SJCRH30 (cell line): ENCODE results near the gene CSHL1. TPM values are rescaled to one million over a fixed set of nuclear protein-coding genes. Genes with fewer than 3 reads are reported as not detected.
"Not testable (repeated sequence)": the region's sequence is repeated elsewhere in the genome, so short reads cannot be mapped to it uniquely, and the experiment has no call there.

Experiments used
- DNase-seq, 2 experiments: peaks; one replicate each; pipeline ENCODE4 v3.0.0-alpha.2; 2015 to 2020
- H3K27ac ChIP-seq: fragments of 250-450 bp; sonication (Bioruptor Pico); 2 replicates; pipeline ENCODE4 v1.5.1; 2020; ENCODE audit warnings: mild to moderate bottlenecking, moderate library complexity
- H3K27me3 ChIP-seq: fragments of 250-450 bp; sonication (Bioruptor Pico); 2 replicates; pipeline ENCODE4 v1.5.1; 2020; ENCODE audit warnings: mild to moderate bottlenecking, moderate library complexity
- H3K36me3 ChIP-seq: fragments of 250-450 bp; sonication (Bioruptor Pico); 2 replicates; pipeline ENCODE4 v1.5.1; 2020; ENCODE audit warnings: mild to moderate bottlenecking, moderate library complexity
- H3K4me1 ChIP-seq: fragments of 250-450 bp; sonication (Bioruptor Pico); 2 replicates; pipeline ENCODE4 v1.5.1; 2020; ENCODE audit warnings: mild to moderate bottlenecking, moderate library complexity
- H3K4me3 ChIP-seq: fragments of 250-450 bp; sonication (Bioruptor Pico); 2 replicates; pipeline ENCODE4 v1.5.1; 2020; ENCODE audit warnings: mild to moderate bottlenecking, moderate library complexity
- H3K9me3 ChIP-seq: fragments of 250-450 bp; sonication (Bioruptor Pico); replicated peaks from 2 replicates; pipeline ENCODE4 v1.5.1; 2020; ENCODE audit warnings: mild to moderate bottlenecking, moderate library complexity
- total RNA-seq: library from RNA; depleted of rRNA; stranded (reverse); fragments of >200 nt; shearing (Covaris generic); gene quantifications from 2 replicates; pipeline ENCODE4 v1.2.3, GENCODE V29; 2014

Gene CSHL1
- total RNA-seq, 1 experiment from 2014 or later, result not detected

DNA sequence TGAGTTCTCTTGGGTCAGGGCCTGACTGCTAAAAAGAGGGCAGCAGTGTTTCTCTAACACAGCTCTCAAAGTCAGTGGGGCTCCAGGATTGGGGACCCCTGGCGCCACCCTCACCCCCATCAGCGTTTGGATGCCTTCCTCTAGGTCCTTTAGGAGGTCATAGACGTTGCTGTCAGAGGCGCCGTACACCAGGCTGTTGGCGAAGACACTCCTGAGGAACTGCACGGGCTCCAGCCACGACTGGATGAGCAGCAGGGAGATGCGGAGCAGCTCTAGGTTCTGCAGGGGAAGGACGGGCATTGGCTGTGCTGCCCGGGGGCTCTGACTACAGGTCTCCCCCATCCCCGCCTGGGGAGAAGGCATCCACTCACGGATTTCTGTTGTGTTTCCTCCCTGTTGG, 6.6 kb upstream of the CSHL1 start:
- no peaks in the 10 kb centered on the region for H3K36me3 ChIP-seq
- H3K4me3 ChIP-seq, result no peak overlapping the region
- no peak overlapping the region for H3K27ac ChIP-seq
- no peaks in the 10 kb centered on the region for H3K4me1 ChIP-seq
- H3K9me3 ChIP-seq, result no peaks in the 10 kb centered on the region
- no peaks in the 10 kb centered on the region for H3K27me3 ChIP-seq
- DNase-seq, result no peak

DNA sequence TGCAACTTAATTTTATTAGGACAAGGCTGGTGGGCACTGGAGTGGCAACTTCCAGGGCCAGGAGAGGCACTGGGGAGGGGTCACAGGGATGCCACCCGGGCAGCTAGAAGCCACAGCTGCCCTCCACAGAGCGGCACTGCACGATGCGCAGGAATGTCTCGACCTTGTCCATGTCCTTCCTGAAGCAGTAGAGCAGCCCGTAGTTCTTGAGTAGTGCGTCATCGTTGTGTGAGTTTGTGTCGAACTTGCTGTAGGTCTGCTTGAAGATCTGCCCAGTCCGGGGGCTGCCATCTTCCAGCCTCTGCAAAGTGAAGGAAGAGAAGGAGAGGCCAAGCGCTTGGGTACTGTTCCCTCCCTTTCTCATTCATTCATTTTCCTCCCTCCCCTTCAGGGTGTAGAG, 6.1 kb upstream of the CSHL1 start:
- not testable (repeated sequence) for H3K9me3 ChIP-seq, H3K4me3 ChIP-seq, DNase-seq, H3K27ac ChIP-seq, H3K27me3 ChIP-seq, H3K36me3 ChIP-seq, H3K4me1 ChIP-seq

DNA sequence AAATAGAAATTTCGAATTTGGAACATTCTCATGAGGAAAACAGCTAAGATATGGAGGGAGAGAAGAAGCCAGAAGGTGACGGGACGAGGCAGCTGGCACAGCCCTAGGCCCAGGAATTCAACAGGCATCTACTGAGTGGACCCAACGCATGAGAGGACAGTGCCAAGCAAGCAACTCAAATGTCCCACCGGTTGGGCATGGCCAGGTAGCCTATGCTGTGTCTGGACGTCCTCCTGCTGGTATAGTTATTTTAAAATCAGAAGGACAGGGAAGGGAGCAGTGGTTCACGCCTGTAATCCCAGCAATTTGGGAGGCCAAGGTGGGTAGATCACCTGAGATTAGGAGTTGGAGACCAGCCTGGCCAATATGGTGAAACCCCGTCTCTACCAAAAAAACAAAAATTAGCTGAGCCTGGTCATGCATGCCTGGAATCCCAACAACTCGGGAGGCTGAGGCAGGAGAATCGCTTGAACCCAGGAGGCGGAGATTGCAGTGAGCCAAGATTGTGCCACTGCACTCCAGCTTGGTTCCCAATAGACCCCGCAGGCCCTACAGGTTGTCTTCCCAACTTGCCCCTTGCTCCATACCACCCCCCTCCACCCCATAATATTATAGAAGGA, 5.6 kb upstream of the CSHL1 start:
- Histone ChIP-seq H3K27me3 (no peaks in the 10 kb centered on the region; the same call in 1 of the 2 replicates), H3K36me3 (no peaks in the 10 kb centered on the region), H3K4me1 (no peaks in the 10 kb centered on the region), H3K4me3 (no peak overlapping the region), H3K27ac (no peak overlapping the region), H3K9me3 (no peaks in the 10 kb centered on the region)
- no peak for DNase-seq

DNA sequence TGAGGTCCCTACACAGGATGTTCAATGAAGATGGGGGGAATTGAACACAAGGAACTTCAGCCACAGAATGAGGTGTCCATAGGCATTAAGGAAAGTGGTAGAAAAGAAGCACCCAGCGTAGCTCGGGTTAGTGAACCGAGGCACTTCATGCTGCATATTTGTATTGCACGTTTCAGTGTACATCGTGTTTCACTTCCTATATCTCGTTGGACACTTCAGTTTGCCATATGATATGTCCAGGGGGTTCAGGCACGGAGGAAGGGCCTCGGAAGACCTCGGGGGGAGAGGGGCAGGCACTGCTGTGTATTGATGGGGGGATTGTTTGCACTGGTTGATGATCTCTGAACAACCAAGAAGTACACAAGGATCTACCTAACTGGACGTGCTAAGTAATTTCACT, 4.7 kb upstream of the CSHL1 start:
- not testable (repeated sequence) for H3K27ac ChIP-seq, H3K9me3 ChIP-seq, H3K4me1 ChIP-seq, H3K4me3 ChIP-seq, H3K27me3 ChIP-seq, H3K36me3 ChIP-seq, DNase-seq

DNA sequence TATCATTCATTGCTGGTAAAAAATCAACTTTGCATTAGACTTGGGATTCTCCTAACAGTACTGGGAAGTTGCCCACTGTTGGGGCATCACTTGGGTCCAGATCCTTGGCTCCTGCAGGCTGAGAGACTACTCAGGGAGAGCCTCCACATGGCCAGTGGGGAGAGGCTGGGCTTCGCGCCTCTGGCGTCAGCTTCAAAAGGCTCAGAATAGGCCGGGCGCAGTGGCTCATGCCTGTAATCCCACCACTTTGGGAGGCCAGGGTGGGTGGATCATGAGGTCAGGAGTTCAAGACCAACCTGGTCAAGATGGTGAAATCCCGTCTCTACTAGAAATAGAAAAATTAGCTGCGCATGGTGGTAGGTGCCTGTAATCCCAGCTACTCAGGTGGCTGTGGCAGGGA, 3.4 kb upstream of the CSHL1 start:
- H3K4me3 ChIP-seq, result no peak overlapping the region
- H3K36me3 ChIP-seq, result no peaks in the 10 kb centered on the region
- no peaks in the 10 kb centered on the region for H3K9me3 ChIP-seq
- no peak overlapping the region for H3K27ac ChIP-seq
- no peaks in the 10 kb centered on the region; the same call in 1 of the 2 replicates for H3K27me3 ChIP-seq
- no peaks in the 10 kb centered on the region for H3K4me1 ChIP-seq
- no peak for DNase-seq

DNA sequence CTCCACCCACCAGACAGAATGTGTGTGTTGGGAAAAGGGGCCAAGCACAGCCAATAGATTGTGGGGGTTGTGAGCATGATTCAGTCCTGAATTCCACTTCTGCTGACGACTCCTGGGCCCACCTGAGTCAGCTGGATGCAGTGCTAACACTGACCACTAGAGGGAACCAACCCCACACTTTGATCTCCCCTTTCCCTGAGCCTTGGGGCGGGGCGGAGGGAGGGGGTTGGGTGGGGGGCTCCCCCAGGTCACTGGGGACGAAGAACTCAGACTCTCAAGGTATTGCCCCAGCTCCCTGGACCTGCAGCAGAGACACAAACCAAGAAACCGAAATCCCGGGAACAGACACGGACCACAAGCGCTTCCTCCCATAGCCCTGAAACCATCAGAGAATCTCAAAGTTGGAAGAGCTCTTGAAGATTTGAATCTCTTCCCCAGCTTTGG, 621 bp upstream of the CSHL1 start:
- no peaks in the 10 kb centered on the region for H3K9me3 ChIP-seq
- no peak overlapping the region for H3K27ac ChIP-seq
- H3K4me1 ChIP-seq, result 0 out of 2 replicates have a peak, but pooled peaks cover 2% of the 10 kb centered on the region
- no peaks in the 10 kb centered on the region; the same call in 1 of the 2 replicates for H3K27me3 ChIP-seq
- no peaks in the 10 kb centered on the region for H3K36me3 ChIP-seq
- peak; percentile 24 to 63 for DNase-seq
- no peak overlapping the region for H3K4me3 ChIP-seq

DNA sequence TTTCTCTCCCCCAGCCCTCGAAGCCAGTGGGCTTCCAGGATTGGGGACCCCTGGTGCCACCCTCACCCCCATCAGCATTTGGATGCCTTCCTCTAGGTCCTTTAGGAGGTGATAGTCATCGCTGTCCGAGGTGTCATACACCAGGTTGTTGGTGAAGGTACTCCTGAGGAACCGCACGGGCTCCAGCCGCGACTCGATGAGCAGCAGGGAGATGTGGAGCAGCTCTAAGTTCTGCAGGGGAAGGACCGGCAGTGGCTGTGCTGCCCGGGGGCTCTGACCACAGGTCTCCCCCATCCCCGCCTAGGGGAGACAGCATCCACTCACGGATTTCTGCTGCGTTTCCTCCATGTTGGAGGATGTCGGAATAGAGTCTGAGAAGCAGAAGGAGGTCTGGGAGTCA, 962 bp downstream of the CSHL1 start:
- Histone ChIP-seq H3K27me3 (no peaks in the 10 kb centered on the region; the same call in 1 of the 2 replicates), H3K9me3 (no peaks in the 10 kb centered on the region), H3K4me1 (0 out of 2 replicates have a peak, but pooled peaks cover 2% of the 10 kb centered on the region), H3K36me3 (no peaks in the 10 kb centered on the region), H3K27ac (no peak overlapping the region), H3K4me3 (no peak overlapping the region)
- no peak for DNase-seq

DNA sequence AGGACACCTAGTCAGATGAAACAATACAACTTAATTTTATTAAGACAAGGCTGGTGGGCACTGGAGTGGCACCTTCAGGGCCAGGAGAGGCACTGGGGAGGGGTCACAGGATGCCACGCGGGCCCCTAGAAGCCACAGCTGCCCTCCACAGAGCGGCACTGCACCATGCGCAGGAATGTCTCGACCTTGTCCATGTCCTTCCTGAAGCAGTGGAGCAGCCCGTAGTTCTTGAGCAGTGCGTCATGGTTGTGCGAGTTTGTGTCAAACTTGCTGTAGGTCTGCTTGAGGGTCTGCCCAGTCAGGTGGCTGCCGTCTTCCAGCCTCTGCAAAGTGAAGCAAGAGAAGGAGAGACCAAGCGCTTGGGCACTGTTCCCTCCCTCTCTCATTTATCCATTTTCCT, 1.5 kb downstream of the CSHL1 start:
- H3K27me3 ChIP-seq, H3K4me3 ChIP-seq, H3K27ac ChIP-seq, DNase-seq, H3K9me3 ChIP-seq, H3K36me3 ChIP-seq, H3K4me1 ChIP-seq: not testable (repeated sequence)

DNA sequence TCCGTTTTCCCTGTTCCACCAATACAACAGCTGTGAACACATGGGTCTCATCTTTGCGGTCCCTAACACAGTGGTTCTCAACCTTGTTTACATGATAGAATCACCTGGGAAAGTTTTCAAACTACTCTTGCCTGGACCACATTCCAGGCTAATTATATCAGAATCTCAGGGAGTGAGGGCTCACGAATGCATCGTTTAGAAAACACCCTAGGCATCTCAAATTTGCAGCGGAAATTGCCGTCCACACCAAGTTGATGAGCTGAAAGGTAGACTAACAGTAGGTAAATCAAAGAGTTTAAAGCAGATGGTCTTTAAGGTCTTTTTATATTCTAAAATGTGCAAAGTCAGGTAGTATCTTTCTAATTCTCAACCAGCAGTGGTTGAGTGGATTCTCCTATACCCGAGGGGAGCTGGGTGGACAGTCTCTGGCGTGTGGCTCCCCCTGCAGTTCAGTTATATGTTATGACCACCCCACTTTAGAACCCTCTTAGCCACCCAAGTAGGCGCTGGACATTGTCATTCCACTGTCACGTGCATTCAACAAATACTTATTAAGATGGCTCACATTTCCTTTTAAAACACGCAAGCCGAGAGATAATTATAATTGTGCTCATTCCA, 3.8 kb downstream of the CSHL1 start:
- H3K36me3 ChIP-seq, H3K9me3 ChIP-seq, H3K4me3 ChIP-seq, H3K27ac ChIP-seq, H3K4me1 ChIP-seq, H3K27me3 ChIP-seq: not testable (repeated sequence)
- DNase-seq, result peak; percentile 44 to 61

DNA sequence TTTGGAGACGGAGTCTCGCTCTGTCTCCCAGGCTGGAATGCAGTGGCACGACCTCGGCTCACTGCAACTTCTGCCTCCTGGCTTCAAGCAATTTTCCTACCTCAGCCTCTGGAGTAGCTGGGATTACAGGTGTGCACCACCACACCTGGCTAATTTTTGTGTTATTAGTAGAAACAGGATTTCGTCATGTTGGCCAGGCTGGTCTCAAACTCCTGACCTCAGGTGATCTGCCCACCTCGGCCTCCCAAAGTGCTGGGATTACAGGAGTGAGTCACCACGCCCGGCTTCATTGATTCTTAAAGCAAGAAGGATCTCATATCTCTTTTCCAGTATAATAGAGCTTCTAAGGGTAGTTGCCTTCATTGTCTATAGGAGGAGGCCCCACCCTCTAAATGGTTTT, 6.3 kb downstream of the CSHL1 start:
- DNase-seq, H3K9me3 ChIP-seq, H3K4me1 ChIP-seq, H3K27me3 ChIP-seq, H3K4me3 ChIP-seq, H3K27ac ChIP-seq, H3K36me3 ChIP-seq: not testable (repeated sequence)

DNA sequence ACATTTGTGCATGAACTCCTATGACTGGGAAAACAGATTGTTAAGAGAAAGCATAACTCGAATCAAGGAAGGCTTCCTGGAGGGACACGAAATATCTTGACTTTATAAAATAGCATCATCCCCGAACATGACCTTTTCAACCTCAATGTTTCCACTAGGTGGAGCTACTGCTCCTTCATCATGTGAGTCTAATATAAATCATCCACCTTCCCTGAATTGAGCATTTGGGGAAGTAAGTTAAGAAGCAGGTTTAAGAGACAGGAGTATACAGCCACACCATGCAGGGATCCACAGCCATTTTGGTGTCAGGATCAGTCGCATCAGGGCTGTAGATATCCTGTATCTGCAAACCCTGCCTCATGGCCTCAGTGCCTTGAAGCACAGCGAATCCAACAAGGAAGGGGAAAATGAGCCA, 7.3 kb downstream of the CSHL1 start:
- H3K36me3 ChIP-seq, result not testable (repeated sequence)

DNA sequence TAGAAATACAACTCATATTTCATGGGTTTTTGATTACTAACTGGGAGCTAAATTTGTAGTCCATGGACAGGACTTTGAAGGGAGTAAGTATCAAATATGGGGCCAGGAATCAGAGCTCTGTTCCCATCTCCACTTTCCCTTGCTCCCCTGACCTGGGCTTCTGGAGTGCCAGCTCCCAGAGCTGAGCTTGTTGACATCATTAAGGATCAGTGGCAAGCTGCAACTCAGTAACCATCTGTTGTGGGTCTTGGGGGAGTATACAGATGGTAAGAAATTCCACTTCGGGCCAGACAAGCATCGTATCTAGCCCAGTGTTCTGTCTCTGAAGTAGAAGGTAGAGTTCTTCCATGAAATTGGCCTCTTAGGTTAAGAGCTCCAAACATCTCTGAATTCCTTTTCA, 9.1 kb downstream of the CSHL1 start:
- not testable (repeated sequence) for DNase-seq, H3K27ac ChIP-seq, H3K36me3 ChIP-seq, H3K4me3 ChIP-seq, H3K9me3 ChIP-seq, H3K4me1 ChIP-seq, H3K27me3 ChIP-seq

More for the DNA sequence above, 7.3 kb downstream of the CSHL1 start:
- not testable (repeated sequence) for H3K27ac ChIP-seq, H3K9me3 ChIP-seq, H3K4me3 ChIP-seq, H3K27me3 ChIP-seq, H3K4me1 ChIP-seq
- peak in 1 of 2 experiments; percentile 18 for DNase-seq

DNA sequence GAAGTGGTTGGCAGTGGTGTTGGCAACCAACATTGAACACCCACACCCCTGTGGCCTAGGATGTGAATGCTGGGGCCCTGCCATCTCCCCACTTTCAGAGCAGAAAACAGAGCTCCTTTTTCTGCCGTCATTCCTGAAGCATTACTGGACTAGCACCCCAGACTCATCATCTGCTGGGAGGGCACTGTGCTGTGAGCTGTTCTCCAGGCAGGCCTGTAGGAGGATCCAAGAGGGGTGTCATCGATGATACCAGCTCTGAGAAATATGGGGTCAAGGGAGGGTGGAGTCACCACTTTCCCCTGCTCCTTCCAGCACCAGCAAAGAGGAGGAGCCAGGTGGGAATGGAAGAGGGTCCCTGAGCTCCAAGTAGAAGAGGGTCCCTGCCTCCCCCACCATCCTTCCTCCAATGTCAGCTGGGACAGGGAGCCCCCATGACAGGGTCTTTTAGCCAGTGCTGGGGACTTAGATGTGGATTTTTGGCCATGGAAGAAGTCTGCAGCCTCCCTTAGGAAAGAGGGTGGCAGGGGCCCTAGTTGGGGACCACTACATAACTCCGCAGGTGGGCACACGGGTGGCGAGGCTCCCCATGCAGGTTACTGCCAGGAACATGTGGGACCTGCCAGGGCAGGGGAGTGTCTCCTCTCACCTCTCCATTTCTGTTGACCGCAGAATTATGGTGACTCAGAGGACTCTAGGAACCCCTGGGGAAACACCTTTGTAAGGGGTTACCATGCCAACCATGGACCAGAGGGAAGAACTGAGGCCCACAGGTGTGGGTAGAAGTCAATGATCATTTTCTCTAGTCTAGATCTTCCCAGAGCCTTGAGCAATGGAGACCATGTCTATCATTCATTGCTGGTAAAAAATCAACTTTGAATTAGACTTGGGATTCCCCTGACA, 11.9 kb downstream of the CSHL1 start:
- H3K9me3 ChIP-seq, H3K27ac ChIP-seq, H3K4me1 ChIP-seq, H3K27me3 ChIP-seq, H3K4me3 ChIP-seq, DNase-seq, H3K36me3 ChIP-seq: not testable (repeated sequence)

DNA sequence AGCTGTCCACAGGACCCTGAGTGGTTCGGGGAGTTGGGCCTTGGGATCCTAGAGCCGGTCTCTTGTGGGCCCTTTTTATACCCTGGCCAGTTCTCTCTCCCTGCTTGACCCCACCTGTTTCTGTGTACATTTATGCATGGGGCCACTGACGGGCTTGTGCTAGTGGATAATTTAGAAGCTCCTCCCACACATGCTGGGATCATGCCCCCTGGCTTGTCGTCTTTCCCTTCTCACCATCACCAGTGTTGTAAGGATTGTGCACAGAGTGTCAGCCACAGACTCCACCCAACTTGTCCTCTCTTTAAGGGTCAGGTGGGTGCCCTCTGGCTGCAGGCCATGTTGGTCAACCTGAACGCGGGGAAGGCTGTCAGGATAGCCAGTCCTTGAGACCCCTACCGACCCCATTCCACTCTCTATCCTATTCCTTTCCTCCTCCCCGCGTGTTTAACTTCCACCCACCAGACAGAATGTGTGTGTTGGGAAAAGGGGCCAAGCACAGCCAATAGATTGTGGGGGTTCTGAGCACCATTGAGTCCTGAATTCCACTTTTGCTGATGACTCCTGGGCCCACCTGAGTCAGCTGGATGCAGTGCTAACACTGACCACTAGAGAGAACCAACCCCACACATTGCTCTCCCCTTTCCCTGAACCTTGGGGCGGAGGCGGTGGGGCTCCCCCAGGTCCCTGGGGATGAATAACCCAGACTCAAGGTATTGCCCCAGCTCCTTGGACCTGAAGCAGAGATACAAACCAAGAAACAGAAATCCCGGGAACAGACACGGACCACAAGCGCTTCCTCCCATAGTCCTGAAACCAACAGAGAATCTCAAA, 14.3 kb downstream of the CSHL1 start, which contains the start of gene CSH1:
Gene CSH1, minus strand, starts transcription at position 51 of the 831 bp plus-strand sequence. CDS start 63 bp downstream, outside the sequence.
- H3K27ac ChIP-seq, H3K9me3 ChIP-seq, H3K27me3 ChIP-seq, H3K4me1 ChIP-seq, H3K4me3 ChIP-seq, DNase-seq, H3K36me3 ChIP-seq: not testable (repeated sequence)
